GM18505 (cell line): Measurements from ENCODE around the gene SSR4.

ENCODE experiments used
- ATAC-seq: cut with Tn5 transposase; IDR thresholded peaks from one replicate; pipeline ENCODE4 v1.9.1; 2021; ENCODE audit not compliant: unreplicated experiment
- POLR2A ChIP-seq: IDR thresholded peaks from 4 replicates; pipeline ENCODE4 v1.6.1; 2011; ENCODE audit warnings: borderline replicate concordance; ENCODE audit not compliant: insufficient read depth, insufficient read length; ENCODE audit errors: extremely low read depth

Gene SSR4

DNA sequence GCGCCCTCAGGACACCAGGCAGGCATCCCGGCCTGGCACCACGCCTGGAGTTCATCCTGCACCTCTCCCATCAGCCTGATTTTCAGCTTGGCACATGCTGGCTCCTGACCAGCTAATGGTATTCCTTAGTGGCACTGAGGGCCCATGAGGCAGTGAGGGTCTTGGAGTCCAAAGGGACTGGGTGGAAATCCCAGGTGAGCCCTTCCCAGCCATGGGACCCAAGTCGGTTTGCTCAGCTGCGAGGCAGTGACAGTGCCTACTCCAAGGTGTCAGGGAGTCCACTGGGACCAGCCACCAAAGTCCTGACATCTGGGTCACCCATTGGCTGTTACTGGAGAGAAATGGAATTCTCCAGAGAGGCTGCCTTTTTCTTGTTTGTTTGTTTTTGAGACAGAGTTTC is 4.9 kb downstream of the SSR4 start:
- no peak for TF ChIP-seq POLR2A
- ATAC-seq: no peak

DNA sequence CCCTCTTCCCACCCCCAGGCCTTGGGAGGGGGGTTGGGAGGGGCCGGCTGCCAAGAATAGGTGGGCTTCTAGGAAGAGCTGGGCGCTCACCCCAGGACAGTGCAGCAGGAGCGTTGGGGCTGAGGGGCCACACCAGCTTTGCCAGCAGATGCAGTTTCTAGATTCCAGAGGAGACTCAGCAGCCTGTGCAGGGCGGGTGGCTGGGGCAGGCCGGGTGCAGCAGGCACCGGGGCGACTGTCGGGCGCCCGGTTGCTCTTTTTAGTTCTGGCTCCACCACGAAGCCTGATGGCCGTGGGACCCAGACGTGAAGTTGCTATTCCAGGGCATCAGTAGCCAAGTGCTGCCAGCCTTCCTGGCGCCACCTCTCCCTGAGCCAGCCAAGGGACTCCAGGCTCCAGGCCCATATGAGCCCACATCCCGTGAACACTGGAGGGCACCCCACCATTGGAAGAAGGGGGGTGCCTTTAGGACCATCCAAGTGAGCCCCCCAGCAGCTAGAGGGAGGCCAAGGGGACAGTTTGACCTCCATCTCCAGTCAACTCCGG is 5.8 kb downstream of the SSR4 start:
- TF ChIP-seq POLR2A: no peak
- ATAC-seq: no peak

DNA sequence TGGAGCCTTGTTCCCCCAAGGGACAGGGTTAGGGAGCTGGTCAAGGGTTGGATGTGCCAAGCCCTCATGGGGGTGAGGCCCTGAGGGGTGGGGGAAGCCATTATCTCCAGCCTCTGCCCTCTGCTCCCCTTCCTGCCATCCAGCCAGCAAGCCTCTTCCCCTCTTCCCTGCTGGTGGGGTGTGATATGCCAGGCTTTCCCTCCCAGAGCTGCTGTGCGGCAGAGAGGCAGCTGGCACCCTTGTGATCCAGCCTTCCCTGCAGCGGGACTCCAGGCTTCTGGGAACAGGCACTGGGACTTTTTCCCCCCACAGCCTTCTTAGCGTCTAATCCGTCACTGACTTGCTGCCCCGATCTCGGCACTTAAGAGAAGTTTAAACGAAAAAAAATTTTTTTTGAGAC is 6.3 kb downstream of the SSR4 start:
- ATAC-seq: no peak
- TF ChIP-seq POLR2A: no peak

DNA sequence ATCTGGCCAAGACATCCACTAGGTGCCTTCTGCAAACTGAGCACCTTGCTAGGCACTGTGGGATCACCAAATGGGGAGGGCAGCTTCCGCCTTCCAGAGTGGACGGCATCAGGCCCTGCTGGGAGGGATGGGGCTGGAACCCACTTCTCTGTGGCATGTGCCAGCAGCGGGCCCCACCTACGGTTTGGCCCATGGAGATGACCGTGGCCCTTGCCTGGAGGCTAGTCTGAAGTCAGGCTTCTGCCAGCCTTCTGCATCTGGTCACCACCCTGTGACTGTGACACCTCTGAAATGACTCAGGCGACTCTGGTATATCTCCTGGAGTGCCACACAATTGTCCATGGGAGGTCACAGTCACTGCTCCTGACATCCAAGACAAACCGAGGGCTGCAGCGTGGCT is 7.2 kb downstream of the SSR4 start:
- no peak for TF ChIP-seq POLR2A
- ATAC-seq: no peak

DNA sequence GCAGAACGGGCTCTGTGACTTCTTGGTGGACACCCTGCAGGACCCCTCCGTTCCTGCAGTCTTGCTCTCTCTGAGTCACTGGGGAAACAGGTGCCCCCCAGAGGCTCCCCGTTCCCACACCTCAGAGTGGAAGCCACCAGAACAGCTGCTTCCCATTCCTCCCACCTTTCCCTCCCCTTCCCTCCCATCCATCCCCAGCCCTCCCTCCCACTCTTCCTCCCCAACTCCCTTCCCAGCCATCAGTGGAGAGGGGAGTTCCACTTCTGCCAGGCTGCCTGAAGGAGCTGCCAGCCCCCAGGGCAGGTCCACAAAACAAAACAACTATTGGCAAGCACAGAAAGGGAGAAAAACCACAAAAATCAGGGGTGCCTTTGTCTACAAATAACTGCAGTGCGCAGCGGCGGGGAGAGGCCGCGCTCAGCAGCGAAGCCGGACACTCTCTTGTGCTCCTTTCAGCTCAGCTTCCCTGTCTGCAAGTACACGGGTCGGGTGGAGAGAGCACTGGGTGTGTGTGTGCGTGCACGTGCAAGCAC is 8.1 kb downstream of the SSR4 start:
- no peak for ATAC-seq
- no peak for TF ChIP-seq POLR2A

DNA sequence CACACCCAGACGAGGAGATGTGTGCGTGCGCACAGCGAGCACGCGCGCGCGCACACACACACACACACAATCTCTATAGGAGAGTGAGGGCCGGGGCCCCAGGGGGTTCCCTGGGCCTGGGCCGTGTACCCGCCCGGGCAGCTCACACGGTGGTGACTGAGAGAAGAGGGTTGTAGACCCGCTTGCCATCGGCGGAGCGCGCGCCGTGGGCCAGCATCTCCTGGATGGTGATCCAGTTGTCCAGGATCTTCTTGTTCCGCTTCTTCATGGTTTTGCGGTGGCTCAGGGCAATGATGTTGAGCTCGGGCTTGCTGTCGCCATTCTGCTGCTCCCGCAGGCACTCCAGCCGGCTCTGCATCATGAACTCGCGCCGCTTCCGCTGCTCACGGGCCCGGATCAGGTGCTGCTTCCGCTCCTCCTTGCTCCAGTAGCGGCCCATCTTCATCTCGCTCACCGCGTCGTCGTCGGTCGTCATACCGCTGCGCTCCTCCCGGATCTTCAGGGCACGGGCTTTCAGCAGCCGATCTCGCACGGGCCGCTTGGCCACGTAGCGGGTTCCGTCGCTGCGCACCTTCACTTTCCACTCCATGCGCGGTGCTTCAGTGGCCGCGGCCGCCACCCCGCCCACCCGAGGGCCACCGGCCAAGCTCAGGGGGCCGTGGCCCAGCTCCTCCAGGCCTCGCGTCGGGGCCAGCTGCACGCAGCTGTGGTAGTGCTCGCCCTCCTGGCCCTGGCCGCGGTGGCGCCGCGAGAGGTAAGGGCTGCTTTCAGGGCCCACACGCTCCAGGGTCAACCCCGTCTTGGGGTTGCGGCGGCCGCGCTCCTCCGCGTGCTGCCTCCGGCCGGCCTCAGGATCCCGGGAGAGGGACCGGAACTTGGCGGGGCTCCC is 9.0 kb downstream of the SSR4 start:
- no peak for TF ChIP-seq POLR2A
- ATAC-seq: no peak

DNA sequence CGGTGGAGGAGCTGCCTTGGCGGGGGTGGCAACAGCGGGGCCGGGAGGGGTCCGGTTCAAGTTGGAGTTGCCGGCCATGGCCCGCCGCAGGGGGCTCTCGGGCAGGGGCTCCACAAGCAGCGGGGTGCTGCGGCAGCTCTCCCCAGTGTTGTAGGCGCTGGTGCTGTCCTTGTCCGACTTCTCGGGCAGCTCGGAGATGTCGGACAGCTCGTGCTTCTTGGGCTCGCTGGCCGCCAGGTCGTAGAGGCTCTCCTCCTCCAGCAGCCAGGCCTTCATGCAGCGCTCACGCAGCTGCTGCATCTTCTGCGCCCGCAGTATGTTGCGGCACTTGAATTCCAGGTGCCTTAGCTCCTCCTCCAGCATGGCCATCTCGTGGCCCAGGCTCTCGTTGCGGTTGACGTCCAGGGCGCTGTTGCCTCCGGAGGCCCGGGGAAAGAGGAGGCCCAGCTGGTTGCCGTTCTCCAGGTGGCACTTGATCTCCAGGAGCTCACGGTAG is 9.7 kb downstream of the SSR4 start:
- ATAC-seq: no peak
- no peak for TF ChIP-seq POLR2A

DNA sequence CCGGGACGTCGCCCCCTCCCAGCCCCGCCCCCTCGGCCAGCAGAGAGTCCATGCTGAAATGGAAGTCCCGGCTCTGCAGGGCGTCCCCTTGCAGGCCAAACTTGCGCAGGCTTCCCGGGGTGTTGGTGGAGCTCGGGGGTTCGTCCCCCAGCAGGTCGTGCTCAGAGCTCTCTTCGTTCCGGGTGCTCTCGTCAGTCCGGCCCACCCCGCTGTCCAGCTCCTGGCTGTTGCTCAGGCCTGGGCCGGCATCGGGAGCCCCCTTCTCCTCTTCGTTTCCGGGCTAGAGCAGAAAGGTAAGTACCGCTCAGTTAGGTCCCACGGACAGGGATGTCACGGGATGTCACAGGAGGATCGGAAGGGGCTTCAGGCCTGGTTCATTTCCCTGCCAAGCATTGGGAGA is 10.2 kb downstream of the SSR4 start:
- no peak for TF ChIP-seq POLR2A

DNA sequence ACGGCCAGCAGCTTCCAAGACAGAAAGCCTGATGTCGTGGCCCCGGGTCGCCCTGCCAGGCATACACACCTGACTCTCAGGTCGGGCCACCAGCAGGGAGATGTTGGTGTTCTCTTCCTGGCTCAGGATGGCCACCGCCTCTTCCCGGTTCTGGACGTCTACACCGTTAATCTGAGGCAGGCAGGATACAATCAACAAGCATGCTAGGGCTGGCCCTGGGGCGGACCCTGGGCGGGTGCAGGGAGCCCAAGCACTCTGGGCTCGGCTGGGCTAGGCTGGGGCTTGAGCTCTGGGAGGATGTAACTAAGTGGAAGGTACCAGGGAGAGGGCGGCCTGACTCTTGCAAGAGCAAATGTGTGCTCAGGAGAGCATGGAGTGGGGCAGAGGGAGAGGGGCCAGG is 11.0 kb downstream of the SSR4 start:
- no peak for ATAC-seq
- no peak for TF ChIP-seq POLR2A

More for the DNA sequence above, 10.2 kb downstream of the SSR4 start:
- no peak for ATAC-seq

DNA sequence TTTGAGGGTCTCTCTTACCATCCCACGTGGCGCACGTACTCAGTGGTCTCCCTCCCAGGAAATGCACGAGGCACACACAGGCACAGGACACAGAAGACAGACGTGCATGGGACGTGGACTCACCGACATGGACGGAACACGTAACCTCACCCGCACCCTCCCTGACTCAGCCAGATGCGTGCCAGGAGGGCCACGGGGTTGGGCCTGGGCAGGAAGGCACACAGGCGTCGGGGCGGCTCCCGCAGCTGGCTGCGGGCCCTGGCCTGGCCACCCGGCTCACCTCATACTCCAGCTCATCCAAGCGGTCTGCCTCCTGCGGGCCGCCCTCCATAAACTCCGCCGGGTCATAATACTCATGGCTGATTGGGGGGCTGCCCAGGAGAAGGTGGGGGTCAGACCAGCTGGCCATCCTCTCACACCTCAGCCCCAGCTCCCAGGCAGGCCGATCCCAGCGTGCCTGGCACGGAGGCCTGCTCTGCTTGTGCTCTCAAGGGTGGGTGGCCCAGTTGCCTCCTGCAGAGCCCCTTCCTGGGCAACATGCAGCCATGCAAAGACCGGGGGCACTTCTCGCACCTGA is 12.6 kb downstream of the SSR4 start:
- no peak for ATAC-seq
- TF ChIP-seq POLR2A: no peak

DNA sequence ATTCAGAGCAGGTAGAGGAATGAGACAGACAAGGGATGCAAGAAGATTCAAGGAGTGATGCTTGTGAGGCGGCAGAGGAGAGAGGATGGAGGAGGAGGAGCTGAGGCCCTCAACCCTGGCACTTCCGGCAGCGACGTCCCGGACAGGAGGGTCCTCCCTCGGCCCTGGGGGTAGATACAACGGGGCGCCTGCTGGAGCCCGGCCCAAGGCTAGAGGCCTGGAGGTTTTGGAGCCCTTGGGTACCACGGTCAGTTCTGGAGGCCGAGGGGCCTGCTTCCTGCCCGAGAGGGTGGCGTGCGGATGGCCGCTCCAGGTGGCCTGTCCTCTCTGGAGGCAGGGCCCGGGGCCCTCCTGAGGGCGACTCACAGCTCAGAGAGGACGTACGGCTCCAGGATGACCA is 13.5 kb downstream of the SSR4 start:
- no peak for ATAC-seq
- TF ChIP-seq POLR2A: no peak

DNA sequence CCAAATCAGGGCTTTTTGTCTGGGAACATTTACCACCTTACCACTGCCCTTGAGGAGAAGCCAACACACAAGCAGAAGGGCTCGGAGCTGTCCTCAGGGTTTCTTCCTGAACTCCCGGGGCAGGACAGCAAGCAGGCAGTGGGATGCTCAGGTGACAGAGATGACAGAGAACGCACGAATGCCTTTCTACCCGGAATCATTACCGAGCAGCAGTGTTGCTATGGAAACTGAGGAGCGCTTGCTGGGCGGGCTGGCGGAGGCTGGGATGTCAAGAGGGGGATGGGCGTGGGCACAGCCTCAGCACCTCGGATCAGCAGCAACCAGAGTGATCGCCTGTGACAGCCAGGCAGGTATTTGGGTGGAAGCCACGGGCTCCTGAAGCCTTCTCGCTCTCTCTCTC is 17.8 kb downstream of the SSR4 start:
- ATAC-seq: no peak
- TF ChIP-seq POLR2A: no peak

DNA sequence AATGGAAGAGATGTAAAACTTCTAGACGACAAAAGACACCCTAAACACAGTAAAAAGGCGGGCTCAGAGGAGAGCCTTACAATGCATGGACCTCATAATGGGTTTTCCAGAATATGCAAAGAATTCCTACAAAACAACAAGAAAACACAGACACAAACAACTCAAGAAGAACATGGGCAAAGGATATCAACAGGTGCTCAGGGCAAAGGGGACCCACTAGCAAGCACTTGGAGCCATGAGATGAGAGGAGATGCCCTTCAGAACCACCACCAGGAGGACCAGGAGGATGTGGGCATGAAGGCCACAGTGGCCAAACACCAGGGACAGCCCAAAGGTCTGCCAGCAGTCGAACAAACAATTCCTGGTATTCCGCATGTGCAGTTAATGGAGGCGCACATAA is 18.7 kb downstream of the SSR4 start:
- TF ChIP-seq POLR2A: no peak

More for the DNA sequence above, 18.7 kb downstream of the SSR4 start:
- no peak for ATAC-seq
